CD14-positive monocyte (primary cell): ENCODE data around the gene SART3. TPM values are rescaled to one million over a fixed set of nuclear protein-coding genes. Genes with fewer than 3 reads are reported as not detected.

ENCODE experiments used
- DNase-seq, 3 donors: peaks; one replicate each; pipeline ENCODE4 v3.0.0-alpha.2; 2011 to 2022
- H2AFZ ChIP-seq: 2 replicates; pipeline ENCODE4 v1.6.0; 2012; ENCODE audit warnings: mild to moderate bottlenecking, low read depth, low read length, inconsistent platforms; ENCODE audit not compliant: insufficient read depth, poor library complexity, severe bottlenecking
- H3K27ac ChIP-seq, 2 donors: 1 replicate in 1 of 2; 2 replicates in 1 of 2; pipeline ENCODE4 v1.5.1; 2012 to 2013; ENCODE audit warnings: low read length in 2 of 2, control low read depth in 1 of 2, inconsistent platforms in 1 of 2, low read depth in 1 of 2, mild to moderate bottlenecking in 1 of 2
- H3K27me3 ChIP-seq, 2 donors: one replicate each; pipeline versions ENCODE4 v1.6.0 to v1.6.1; 2011 to 2013; ENCODE audit warnings: low read length in 2 of 2; ENCODE audit not compliant: control insufficient read depth in 2 of 2, insufficient read depth in 2 of 2
- H3K36me3 ChIP-seq, 2 donors: replicated peaks in 1 of 2; 1 replicate in 1 of 2; 2 replicates in 1 of 2; pipeline versions ENCODE4 v1.5.1 to v1.6.1; 2012 to 2013; ENCODE audit warnings: low read length in 2 of 2, control low read depth in 1 of 2, inconsistent platforms in 1 of 2, mild to moderate bottlenecking in 1 of 2; ENCODE audit not compliant: insufficient read depth in 2 of 2, control insufficient read depth in 1 of 2
- H3K4me1 ChIP-seq, 2 donors: 1 replicate in 1 of 2; 2 replicates in 1 of 2; pipeline versions ENCODE4 v1.5.1 to v1.6.1; 2012 to 2013; ENCODE audit warnings: low read length in 2 of 2, control low read depth in 1 of 2, inconsistent platforms in 1 of 2, mild to moderate bottlenecking in 1 of 2, moderate library complexity in 1 of 2; ENCODE audit not compliant: insufficient read depth in 2 of 2, control insufficient read depth in 1 of 2
- H3K4me2 ChIP-seq: replicated peaks from 2 replicates; pipeline ENCODE3; 2012; ENCODE audit warnings: low read length, moderate library complexity, mild to moderate bottlenecking; ENCODE audit not compliant: poor library complexity, severe bottlenecking; ENCODE audit errors: extremely low read depth
- H3K4me3 ChIP-seq, 3 experiments: fragments of 200-600 bp in 1 of 3; sonication (generic) in 1 of 3; replicated peaks in 1 of 3; 1 replicate in 2 of 3; 2 replicates in 1 of 3; pipeline ENCODE4 v1.5.1; 2011 to 2013; ENCODE audit warnings: low read length in 3 of 3, mild to moderate bottlenecking in 3 of 3, control low read depth in 2 of 3, low read depth in 2 of 3, inconsistent platforms in 1 of 3, moderate library complexity in 1 of 3
- H3K79me2 ChIP-seq: 2 replicates; pipeline ENCODE4 v1.6.0; 2012; ENCODE audit warnings: mild to moderate bottlenecking, control low read depth, inconsistent platforms, low read length, moderate library complexity; ENCODE audit not compliant: insufficient read depth
- H3K9ac ChIP-seq: 2 replicates; pipeline ENCODE4 v1.6.0; 2017; ENCODE audit warnings: low read length, mild to moderate bottlenecking; ENCODE audit not compliant: insufficient read depth, poor library complexity, severe bottlenecking
- H3K9me3 ChIP-seq, 2 donors: replicated peaks in 1 of 2; 1 replicate in 1 of 2; 2 replicates in 1 of 2; pipeline versions ENCODE4 v1.5.1 to v1.6.1; 2012 to 2013; ENCODE audit warnings: low read length in 2 of 2, control low read depth in 1 of 2; ENCODE audit not compliant: control insufficient read depth in 1 of 2, insufficient read depth in 1 of 2
- H4K20me1 ChIP-seq: 2 replicates; pipeline ENCODE4 v1.6.0; 2012; ENCODE audit warnings: mild to moderate bottlenecking, low read length, control low read depth, moderate library complexity; ENCODE audit not compliant: insufficient read depth
- H3K27ac Mint-ChIP-seq, 7 donors: one replicate each; pipeline ENCODE4 v1.8.0; 2020; ENCODE audit warnings: mild to moderate bottlenecking in 7 of 7, mixed read lengths in 7 of 7, moderate library complexity in 6 of 7, inconsistent platforms in 2 of 7
- H3K27me3 Mint-ChIP-seq, 3 donors: one replicate each; pipeline ENCODE4 v1.8.0; 2021 to 2022; ENCODE audit warnings: low read depth in 3 of 3, mild to moderate bottlenecking in 3 of 3, mixed read lengths in 3 of 3, moderate library complexity in 3 of 3, inconsistent platforms in 1 of 3
- H3K36me3 Mint-ChIP-seq, 2 donors: one replicate each; pipeline ENCODE4 v1.8.0; 2020; ENCODE audit warnings: mixed read lengths in 2 of 2, inconsistent platforms in 1 of 2, mild to moderate bottlenecking in 1 of 2
- H3K4me1 Mint-ChIP-seq: one replicate; pipeline ENCODE4 v1.8.0; 2020; ENCODE audit warnings: mild to moderate bottlenecking, mixed read lengths
- H3K4me3 Mint-ChIP-seq, 2 donors: one replicate each; pipeline ENCODE4 v1.8.0; 2020; ENCODE audit warnings: mild to moderate bottlenecking in 2 of 2, mixed read lengths in 2 of 2, moderate library complexity in 1 of 2
- H3K9me3 Mint-ChIP-seq, 7 donors: one replicate each; pipeline ENCODE4 v1.8.0; 2020 to 2022; ENCODE audit warnings: mixed read lengths in 7 of 7, mild to moderate bottlenecking in 6 of 7, moderate library complexity in 6 of 7, inconsistent platforms in 2 of 7
- CTCF ChIP-seq: fragments of 200-600 bp; IDR thresholded peaks from one replicate; pipeline ENCODE4 v1.8.0; 2022; ENCODE audit warnings: antibody characterized with exemption, mild to moderate bottlenecking
- WGBS: methylation state at CpG from one replicate; pipeline ENCODE4 v1.1.5; 2013; ENCODE audit warnings: missing lambda C conversion rate; ENCODE audit not compliant: insufficient coverage; 5-methylcytosine and 5-hydroxymethylcytosine counted together
- intact Hi-C, 2 donors: fragments of 100-400 bp; cut with micrococcal nuclease; formaldehyde crosslinking; loops; one replicate each; pipeline versions ENCODE4 v1.15.0 to v1.15.1; 2023
- polyA plus RNA-seq, 3 donors: library from polyadenylated mRNA; depleted of rRNA in 1 of 3; unstranded in 2 of 3; stranded (reverse) in 1 of 3; fragments of 300-500 nt in 2 of 3; fragments of >200 nt in 1 of 3; fragmentation: Illumina TruSeq in 2 of 3; gene quantifications; 1 replicate in 2 of 3; 2 replicates in 1 of 3; pipeline ENCODE4 v1.2.3, GENCODE V29; 2012 to 2021

The SART3 gene
- polyA plus RNA-seq, 3 donors, result 10.3 to 20.9 (median 20.6) TPM

GRCh38 chr12:108505129-108505528, 55.8 kb downstream of the SART3 start:
- H3K79me2 ChIP-seq, result no peaks in the 10 kb centered on the region
- Mint-ChIP-seq H3K27ac (no peak overlapping the region), H3K36me3 (no peaks in the 10 kb centered on the region), H3K27me3 (peaks cover 4 to 11% (median 7%) of the 10 kb centered on the region in 3 donors), H3K9me3 (peaks cover 18 to 42% (median 30%) of the 10 kb centered on the region in 7 donors), H3K4me3 (no peak overlapping the region), H3K4me1 (peaks cover 10% of the 10 kb centered on the region)
- TF ChIP-seq CTCF, result no peak
- no peak overlapping the region for H3K4me3 ChIP-seq
- no peak overlapping the region for H3K9ac ChIP-seq
- H4K20me1 ChIP-seq, result no peaks in the 10 kb centered on the region
- H2AFZ ChIP-seq, result no peak overlapping the region
- intact Hi-C loops, result no loop called here
- 86% methylated on average over 7 of the region's 7 CpGs for WGBS
- no peak overlapping the region for H3K4me2 ChIP-seq
- H3K27ac ChIP-seq, result no peak overlapping the region
- peaks cover 18 to 22% of the 10 kb centered on the region in 2 donors for H3K9me3 ChIP-seq
- peaks cover 0 to 2% of the 10 kb centered on the region in 2 donors for H3K27me3 ChIP-seq
- no peak for DNase-seq
- H3K36me3 ChIP-seq, result no peaks in the 10 kb centered on the region
- H3K4me1 ChIP-seq, result peaks cover 3 to 6% of the 10 kb centered on the region in 2 donors

- H3K4me1 Mint-ChIP-seq, result peaks cover 10% of the 10 kb centered on the region
- Histone ChIP-seq H3K27me3 (peaks cover 0 to 2% of the 10 kb centered on the region in 2 donors), H3K9ac (no peak overlapping the region), H3K4me3 (no peak overlapping the region), H3K79me2 (no peaks in the 10 kb centered on the region), H3K9me3 (peaks cover 18 to 22% of the 10 kb centered on the region in 2 donors), H3K27ac (no peak overlapping the region), H3K36me3 (no peaks in the 10 kb centered on the region), H4K20me1 (no peaks in the 10 kb centered on the region), H3K4me1 (peaks cover 3 to 6% of the 10 kb centered on the region in 2 donors), H3K4me2 (no peak overlapping the region), H2AFZ (no peak overlapping the region)
- TF ChIP-seq CTCF, result no peak
- no peaks in the 10 kb centered on the region for H3K36me3 Mint-ChIP-seq
- WGBS, result 0% methylated on average over 1 of the region's 2 CpGs
- intact Hi-C loops, result no loop called here
- H3K27me3 Mint-ChIP-seq, result peaks cover 4 to 9% (median 5%) of the 10 kb centered on the region in 3 donors
- no peak overlapping the region for H3K27ac Mint-ChIP-seq
- peaks cover 18 to 39% (median 30%) of the 10 kb centered on the region in 7 donors for H3K9me3 Mint-ChIP-seq
- DNase-seq, result no peak
- no peak overlapping the region for H3K4me3 Mint-ChIP-seq
These were observed 58.1 kb downstream of the SART3 start for GRCh38 chr12:108502922-108503321.
